ENCODE measurements around the gene CYP2W1. TPM values are rescaled to one million over a fixed set of nuclear protein-coding genes. Genes with fewer than 3 reads are reported as not detected.

The CYP2W1 gene
- total and polyA plus RNA-seq, 2 experiments from 2014 or later: not detected

DNA sequence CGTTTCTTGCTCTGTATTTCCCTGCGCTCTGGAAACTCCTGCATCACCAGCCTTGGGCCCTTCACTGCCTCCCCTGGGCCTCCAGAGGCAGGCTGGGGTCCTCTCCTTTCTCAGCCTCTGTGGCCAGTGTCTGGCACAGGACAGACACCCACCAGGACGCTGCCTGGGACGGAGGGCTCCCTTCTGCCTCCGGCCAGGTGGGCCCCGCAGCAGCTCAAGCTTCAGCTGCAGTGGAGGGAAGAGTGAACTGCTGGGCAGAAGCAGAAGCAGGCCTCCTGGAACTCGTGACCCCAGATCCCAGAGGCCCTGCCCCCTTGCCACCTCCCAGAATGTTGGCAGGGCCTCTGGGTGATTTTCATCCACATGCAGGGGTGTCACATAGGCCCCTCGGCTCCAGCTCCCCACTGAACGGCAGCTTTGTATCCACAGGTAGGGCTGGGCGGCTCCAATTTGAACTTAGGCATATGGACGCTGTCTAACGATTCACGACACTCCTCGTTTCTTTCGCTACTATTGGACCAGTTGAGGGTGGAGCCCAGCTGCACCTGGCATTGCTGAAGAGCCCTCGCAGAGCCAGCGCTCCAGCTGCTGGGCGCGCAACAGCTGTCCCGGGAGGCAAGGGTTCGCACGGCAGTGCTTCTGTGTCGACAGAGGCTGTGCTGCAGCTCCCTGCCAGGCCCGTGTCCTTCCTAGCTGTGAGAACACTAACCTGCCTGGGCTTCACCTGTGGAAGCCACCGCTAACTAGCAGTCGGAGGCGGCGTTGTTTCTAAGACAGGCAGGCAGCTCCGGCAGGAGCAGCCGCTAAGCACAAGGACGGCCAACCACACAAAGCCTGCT lies 43.0 kb downstream of the CYP2W1 start:
- Histone ChIP-seq H3K9me3 (ENCODE audit: low read depth) (no peaks in the 10 kb centered on the region), H3K4me2 (ENCODE audit: unreplicated experiment) (no peak overlapping the region), H3K9me2 (ENCODE audit: insufficient read depth) (no peaks in the 10 kb centered on the region), H3K79me2 (ENCODE audit: insufficient read depth) (peaks cover 55% of the 10 kb centered on the region), H4K20me1 (ENCODE audit: insufficient read depth) (no peaks in the 10 kb centered on the region), H2AFZ (no peak overlapping the region), H3K4me1 (ENCODE audit: insufficient read depth) (peaks cover 4% of the 10 kb centered on the region), H3K27me3 (replicated peaks; ENCODE audit: insufficient read depth) (no peaks in the 10 kb centered on the region), H3K27ac (no peak overlapping the region), H3K36me3 (ENCODE audit: low read depth) (no peaks in the 10 kb centered on the region), H3F3A (ENCODE audit: insufficient read depth) (no peaks in the 10 kb centered on the region), H3K4me3 (no peak overlapping the region), H3K9ac (no peak overlapping the region)
- in situ Hi-C loops (cut with MboI): no loop called here
- TF ChIP-seq EZH2 (IDR thresholded peaks at IDR 0.05; ENCODE audit: insufficient read depth, poor library complexity, severe bottlenecking): no peak
- TF ChIP-seq EZH2phosphoT487 (IDR thresholded peaks at IDR 0.05; ENCODE audit: insufficient read depth, low read depth): no peak
- DNase-seq: no peak
- 92 to 93% methylated on average over 31 of the region's 31 CpGs for WGBS, 2 experiments (ENCODE audit: low coverage in 1 of 2, low lambda C conversion rate in 2 of 2, missing lambda C conversion rate in 2 of 2)

DNA sequence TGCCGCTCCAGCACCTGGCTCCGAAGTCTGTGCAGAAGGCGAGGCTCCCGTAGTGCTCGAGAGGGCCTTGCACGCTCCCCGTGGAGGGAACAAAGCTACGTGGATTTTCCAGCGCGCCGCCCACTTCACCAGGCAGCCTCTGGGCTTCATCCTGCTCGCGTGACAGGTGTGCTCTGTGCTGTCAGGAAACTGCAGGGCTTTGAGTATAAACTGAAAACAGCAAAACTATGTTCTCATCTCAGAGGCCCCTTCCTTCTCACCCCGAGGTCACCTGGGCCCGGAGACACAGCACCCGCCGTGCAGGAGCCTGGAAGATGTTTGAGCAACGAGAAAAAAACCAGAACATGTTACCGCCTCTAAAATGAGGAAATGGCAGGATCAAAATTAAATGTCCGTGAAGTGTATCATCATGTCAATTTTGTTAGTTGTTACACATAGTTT lies 43.8 kb downstream of the CYP2W1 start:
- Histone ChIP-seq H3K9me3 (ENCODE audit: low read depth) (no peaks in the 10 kb centered on the region), H3K9me2 (ENCODE audit: insufficient read depth) (no peaks in the 10 kb centered on the region), H2AFZ (no peak overlapping the region), H3K27ac (no peak overlapping the region), H3K36me3 (ENCODE audit: low read depth) (no peaks in the 10 kb centered on the region), H3K27me3 (replicated peaks; ENCODE audit: insufficient read depth) (no peaks in the 10 kb centered on the region), H3K4me2 (ENCODE audit: unreplicated experiment) (peak overlapping the region; percentile 60), H3K4me1 (ENCODE audit: insufficient read depth) (peaks cover 4% of the 10 kb centered on the region), H4K20me1 (ENCODE audit: insufficient read depth) (no peaks in the 10 kb centered on the region), H3K4me3 (no peak overlapping the region; the same call in 1 of the 2 replicates), H3K79me2 (ENCODE audit: insufficient read depth) (peaks cover 55% of the 10 kb centered on the region), H3K9ac (no peak overlapping the region), H3F3A (ENCODE audit: insufficient read depth) (no peaks in the 10 kb centered on the region)
- 93 to 95% methylated on average over 19 to 20 of the region's 20 CpGs for WGBS, 2 experiments (ENCODE audit: low coverage in 1 of 2, low lambda C conversion rate in 2 of 2, missing lambda C conversion rate in 2 of 2)
- no peak for DNase-seq
- TF ChIP-seq EZH2 (IDR thresholded peaks at IDR 0.05; ENCODE audit: insufficient read depth, poor library complexity, severe bottlenecking): no peak
- no peak for TF ChIP-seq EZH2phosphoT487 (IDR thresholded peaks at IDR 0.05; ENCODE audit: insufficient read depth, low read depth)
- in situ Hi-C loops (cut with MboI): no loop called here

DNA sequence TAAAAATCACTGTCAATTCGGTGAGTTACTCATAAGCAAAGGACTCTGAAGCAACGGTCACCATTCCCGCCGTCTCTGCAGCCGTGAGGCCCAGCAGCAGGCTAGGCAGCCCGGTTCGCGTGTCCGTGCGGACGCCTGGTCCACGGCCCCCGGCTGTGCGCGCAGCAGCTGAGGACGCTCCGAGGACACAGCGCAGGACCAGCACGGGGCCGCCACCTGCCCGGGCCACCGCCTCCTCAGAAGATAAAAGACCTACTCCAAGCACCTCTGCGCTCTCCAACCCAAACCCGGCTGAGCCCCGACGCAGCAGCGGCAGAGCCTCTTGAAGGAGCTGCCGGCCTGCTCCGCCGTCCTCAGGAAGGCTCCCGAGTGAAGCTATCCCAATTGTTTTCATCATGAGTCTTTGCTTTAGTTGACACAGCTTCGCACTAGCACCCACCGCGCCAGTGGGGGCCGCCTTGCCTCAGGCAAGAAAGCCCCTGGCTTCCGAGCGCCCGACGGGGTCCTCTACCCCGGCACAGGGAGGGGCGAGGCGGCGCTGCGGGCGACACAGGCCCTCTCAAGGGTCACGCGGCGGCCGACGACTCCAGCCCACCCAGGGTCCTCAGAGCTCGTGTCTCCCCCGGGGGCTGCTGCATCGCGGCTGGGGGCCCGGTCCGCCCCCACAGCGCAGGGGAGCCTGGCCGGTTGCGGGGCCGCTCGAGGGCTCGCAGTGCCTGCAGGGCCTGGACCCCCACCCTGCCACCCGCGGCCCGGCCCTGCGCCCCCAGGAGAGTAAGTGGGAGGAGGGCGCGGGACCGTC lies 44.5 kb downstream of the CYP2W1 start:
- peak overlapping the region; percentile 89 for H3K9ac ChIP-seq
- H3K27me3 ChIP-seq (replicated peaks; ENCODE audit: insufficient read depth): no peaks in the 10 kb centered on the region
- H3K27ac ChIP-seq: peak overlapping the region; percentile 91
- TF ChIP-seq EZH2phosphoT487 (IDR thresholded peaks at IDR 0.05; ENCODE audit: insufficient read depth, low read depth) (no peak), EZH2 (IDR thresholded peaks at IDR 0.05; ENCODE audit: insufficient read depth, poor library complexity, severe bottlenecking) (no peak)
- peak; percentile 51 for DNase-seq
- no peaks in the 10 kb centered on the region for H3K9me2 ChIP-seq (ENCODE audit: insufficient read depth)
- H3F3A ChIP-seq (ENCODE audit: insufficient read depth): no peaks in the 10 kb centered on the region
- H3K4me1 ChIP-seq (ENCODE audit: insufficient read depth): peaks cover 4% of the 10 kb centered on the region
- peak overlapping the region; percentile 79 for H3K4me3 ChIP-seq
- in situ Hi-C loops (cut with MboI): no loop called here
- H3K36me3 ChIP-seq (ENCODE audit: low read depth): no peaks in the 10 kb centered on the region
- H2AFZ ChIP-seq: no peak overlapping the region
- H4K20me1 ChIP-seq (ENCODE audit: insufficient read depth): no peaks in the 10 kb centered on the region
- H3K79me2 ChIP-seq (ENCODE audit: insufficient read depth): peaks cover 55% of the 10 kb centered on the region
- H3K9me3 ChIP-seq (ENCODE audit: low read depth): no peaks in the 10 kb centered on the region
- H3K4me2 ChIP-seq (ENCODE audit: unreplicated experiment): peak overlapping the region; percentile 60
- 48 to 52% methylated on average over 50 to 59 of the region's 69 CpGs for WGBS, 2 experiments (ENCODE audit: low coverage in 1 of 2, low lambda C conversion rate in 2 of 2, missing lambda C conversion rate in 2 of 2)

DNA sequence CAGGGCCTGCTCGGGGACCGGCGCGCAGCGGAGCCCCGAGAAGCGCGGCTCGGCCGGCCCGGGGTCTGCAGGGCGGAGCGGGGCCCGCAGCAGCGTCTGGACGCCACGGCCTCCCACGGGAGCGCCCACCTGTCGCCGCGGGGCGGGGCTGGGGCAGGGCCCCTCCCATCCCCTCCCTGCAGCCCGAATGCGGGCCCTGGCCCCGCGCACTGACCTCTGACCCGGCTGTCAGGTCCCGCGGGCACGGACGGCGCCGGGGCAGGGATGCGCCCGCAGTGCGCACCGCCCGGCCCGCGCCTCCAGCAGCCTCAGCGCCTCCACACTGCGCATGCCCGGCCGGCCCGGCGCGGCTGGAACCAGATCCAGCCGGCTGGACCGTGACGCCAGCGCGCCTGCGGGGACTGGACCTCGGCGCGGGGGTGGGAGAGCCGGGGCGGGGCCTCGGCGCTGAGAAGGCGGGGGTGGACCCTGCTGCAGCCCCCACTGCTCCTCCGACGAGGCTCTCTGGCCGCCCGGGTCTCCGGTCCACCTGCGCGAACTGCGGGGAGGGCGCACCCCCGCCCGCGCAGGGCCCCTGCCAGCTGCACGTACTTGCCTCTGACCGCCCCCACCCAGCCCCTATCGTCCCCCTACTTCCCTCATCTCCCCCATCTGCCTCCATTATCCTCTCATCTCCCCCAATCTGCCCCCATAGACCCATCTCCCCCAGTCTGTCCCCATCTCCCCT lies 45.2 kb downstream of the CYP2W1 start:
- peaks cover 49% of the 10 kb centered on the region for H3K79me2 ChIP-seq (ENCODE audit: insufficient read depth)
- peak overlapping the region; percentile 79 for H3K4me3 ChIP-seq
- 0 to 1% methylated on average over 29 to 34 of the region's 77 CpGs for WGBS, 2 experiments (ENCODE audit: low coverage in 1 of 2, low lambda C conversion rate in 2 of 2, missing lambda C conversion rate in 2 of 2)
- H3K9me2 ChIP-seq (ENCODE audit: insufficient read depth): no peaks in the 10 kb centered on the region
- H3K9me3 ChIP-seq (ENCODE audit: low read depth): no peaks in the 10 kb centered on the region
- H3K36me3 ChIP-seq (ENCODE audit: low read depth): no peaks in the 10 kb centered on the region
- peak overlapping the region; percentile 60 for H3K4me2 ChIP-seq (ENCODE audit: unreplicated experiment)
- in situ Hi-C loops (cut with MboI): no loop called here
- H2AFZ ChIP-seq: peak overlapping the region; percentile 36; the same call in 1 of the 2 replicates
- no peak for TF ChIP-seq EZH2 (IDR thresholded peaks at IDR 0.05; ENCODE audit: insufficient read depth, poor library complexity, severe bottlenecking)
- TF ChIP-seq EZH2phosphoT487 (IDR thresholded peaks at IDR 0.05; ENCODE audit: insufficient read depth, low read depth): no peak
- DNase-seq: peak; percentile 96
- peak overlapping the region; percentile 89 for H3K9ac ChIP-seq
- H4K20me1 ChIP-seq (ENCODE audit: insufficient read depth): no peaks in the 10 kb centered on the region
- H3K27ac ChIP-seq: peak overlapping the region; percentile 91
- no peaks in the 10 kb centered on the region for H3F3A ChIP-seq (ENCODE audit: insufficient read depth)
- peaks cover 4% of the 10 kb centered on the region for H3K4me1 ChIP-seq (ENCODE audit: insufficient read depth)
- H3K27me3 ChIP-seq (replicated peaks; ENCODE audit: insufficient read depth): no peaks in the 10 kb centered on the region

All from GM23248 (cell line).